HG03442 (cell line): Measurements from ENCODE around the gene FAM186B.
"Not testable (repeated sequence)": the region's sequence is repeated elsewhere in the genome, so short reads cannot be mapped to it uniquely, and the experiment has no call there.

ENCODE experiments used
- ATAC-seq: cut with Tn5 transposase; IDR thresholded peaks from one replicate; pipeline ENCODE4 v1.9.1; 2021; ENCODE audit warnings: mild to moderate bottlenecking, moderate library complexity; ENCODE audit not compliant: unreplicated experiment

Gene FAM186B, protein sequence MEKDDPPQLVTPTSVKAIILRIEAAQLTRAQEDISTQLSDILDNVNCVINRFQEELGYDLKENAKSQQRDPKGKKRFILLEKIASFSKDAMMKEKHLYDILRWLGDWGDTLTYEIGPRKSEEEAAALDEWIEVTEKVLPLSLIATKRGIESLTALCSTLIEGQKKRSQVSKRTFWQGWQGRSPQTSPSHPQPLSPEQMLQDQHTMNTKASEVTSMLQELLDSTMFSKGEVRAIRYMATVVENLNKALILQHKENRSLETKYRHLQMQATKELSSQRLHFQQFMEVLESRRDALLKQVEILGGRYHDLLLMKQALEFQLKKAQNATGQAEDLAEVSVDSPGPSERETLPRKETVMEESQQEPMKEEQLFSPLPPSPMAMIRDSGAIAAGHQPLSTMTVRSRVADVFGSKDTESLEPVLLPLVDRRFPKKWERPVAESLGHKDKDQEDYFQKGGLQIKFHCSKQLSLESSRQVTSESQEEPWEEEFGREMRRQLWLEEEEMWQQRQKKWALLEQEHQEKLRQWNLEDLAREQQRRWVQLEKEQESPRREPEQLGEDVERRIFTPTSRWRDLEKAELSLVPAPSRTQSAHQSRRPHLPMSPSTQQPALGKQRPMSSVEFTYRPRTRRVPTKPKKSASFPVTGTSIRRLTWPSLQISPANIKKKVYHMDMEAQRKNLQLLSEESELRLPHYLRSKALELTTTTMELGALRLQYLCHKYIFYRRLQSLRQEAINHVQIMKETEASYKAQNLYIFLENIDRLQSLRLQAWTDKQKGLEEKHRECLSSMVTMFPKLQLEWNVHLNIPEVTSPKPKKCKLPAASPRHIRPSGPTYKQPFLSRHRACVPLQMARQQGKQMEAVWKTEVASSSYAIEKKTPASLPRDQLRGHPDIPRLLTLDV

DNA sequence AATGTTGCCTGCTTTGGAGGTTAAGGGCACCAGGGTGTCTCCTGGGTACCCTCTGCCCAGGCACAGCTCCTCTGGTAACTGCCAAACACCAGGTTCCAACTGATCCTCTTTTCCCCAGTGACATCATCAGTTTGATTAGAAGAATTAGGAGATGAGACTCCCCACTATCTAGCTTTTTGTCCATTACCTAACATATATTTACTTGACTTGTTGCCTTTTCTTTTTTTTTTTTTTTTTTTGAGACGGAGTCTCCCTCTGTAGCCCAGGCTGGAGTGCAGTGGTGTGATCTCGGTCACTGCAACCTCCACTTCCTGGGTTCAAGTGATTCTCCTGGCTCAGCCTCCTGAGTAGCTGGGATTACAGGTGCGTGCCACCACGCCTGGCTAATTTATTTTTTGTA, at the start of gene FAM186B:
Gene FAM186B (minus strand): TSS at position 101 of the 400 bp plus-strand sequence. CDS start 162 bp downstream, outside the sequence.
- not testable (repeated sequence) for ATAC-seq

DNA sequence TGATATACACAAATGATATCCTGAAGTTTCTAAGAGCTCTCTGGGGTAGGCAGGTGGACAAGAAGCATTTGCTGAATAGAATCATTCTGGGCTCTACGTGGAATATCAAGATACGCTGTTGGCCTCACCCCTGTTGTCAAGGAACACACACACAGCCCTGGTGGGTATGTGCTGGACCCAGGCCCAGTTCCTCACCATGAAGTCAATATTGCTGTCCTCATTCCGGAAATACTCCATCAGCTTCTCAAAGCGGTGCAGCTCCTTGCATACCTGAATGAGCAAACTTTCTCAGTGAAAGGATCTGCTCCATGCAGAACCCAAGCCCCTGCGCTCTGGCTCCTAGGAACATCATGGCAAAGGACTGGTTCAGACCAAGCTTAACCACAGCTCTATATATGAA, 49.3 kb upstream of the FAM186B start:
- ATAC-seq, result no peak

DNA sequence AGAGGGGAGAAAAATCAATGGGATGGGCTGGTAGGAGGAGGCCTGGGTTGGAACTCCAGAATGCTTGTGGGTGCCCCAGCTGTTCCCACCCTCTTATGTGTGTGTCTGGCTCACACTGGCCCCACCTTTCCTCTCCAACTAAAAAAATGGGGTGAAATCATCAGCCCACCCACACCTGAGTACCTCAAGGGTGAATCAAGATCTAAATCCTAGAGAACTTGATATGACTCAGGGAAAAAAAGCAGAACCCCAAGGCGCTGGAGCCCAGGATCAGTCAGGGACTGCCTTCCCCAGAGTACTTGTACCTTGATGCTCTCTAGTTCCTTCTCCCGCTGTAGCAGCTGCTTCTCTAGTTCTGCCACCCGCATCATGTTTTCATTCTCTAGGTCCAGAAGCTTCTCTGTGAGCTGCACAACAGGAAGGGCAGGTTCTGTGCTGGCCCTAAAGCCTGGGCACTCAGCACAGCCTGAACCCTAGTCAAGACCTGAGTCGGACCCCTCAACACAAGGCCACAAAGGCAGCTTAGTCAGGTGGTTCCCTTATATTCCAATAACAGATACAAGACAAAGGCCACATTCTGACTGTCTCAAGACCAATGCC, 47.6 kb upstream of the FAM186B start:
- ATAC-seq, result no peak

DNA sequence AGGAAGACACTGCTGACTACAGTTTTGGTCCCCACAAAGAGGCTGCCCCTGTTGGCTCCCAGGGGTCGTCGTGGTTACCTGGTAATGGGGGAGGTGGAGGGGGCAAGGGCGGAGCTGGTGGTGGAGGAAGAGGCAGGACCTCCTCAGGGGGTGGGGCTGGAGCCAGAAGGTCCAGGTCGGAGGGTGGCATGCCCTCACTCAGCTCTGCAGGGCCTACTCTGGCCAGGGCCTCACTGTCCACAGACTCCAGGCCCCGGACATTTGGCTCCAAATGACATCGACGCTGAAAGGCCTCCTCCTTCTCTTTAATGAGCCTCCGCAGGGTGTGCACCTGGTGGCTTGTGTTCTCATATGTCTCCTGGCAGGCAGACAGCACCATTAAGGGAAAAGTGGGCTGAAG, 46.4 kb upstream of the FAM186B start:
- ATAC-seq, result no peak

DNA sequence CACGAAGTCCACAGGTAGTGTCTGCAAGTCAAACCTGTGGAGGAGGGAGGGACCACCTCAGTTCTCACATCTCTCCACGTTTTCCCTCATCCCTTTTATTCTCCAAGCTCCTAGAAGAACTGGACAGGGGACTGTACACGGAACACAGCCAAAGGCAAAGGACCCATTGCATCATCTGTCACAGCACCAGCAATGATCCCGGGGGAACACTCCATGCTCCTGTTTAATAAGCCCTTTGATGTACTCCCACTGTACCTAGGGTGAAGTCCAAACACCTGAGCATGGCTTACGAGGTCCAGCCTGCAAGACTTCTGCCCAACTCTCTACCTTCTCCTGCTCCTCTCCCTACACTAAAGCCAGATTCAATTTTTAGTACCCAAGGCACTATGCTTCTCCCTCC, 44.5 kb upstream of the FAM186B start:
- no peak for ATAC-seq

DNA sequence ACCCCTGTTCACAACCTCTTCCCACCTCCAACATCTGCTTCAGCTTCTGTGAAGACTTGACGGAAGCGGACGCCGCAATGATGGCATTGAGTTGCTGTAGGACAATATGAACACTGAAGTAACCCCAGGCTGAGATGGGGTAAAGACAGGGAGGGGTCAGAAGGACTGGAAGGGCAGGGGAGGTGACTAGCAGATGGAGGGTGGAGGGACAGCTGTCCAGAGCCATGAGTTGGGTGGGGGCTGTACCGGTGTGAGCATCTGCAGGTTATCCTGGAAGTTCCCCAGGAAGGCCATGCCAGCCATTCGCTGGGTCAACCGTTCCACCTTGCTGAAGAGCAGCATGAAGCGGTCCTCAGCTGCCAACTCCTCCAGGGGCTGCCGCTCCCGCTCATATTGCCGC, 44.0 kb upstream of the FAM186B start:
- ATAC-seq, result no peak

DNA sequence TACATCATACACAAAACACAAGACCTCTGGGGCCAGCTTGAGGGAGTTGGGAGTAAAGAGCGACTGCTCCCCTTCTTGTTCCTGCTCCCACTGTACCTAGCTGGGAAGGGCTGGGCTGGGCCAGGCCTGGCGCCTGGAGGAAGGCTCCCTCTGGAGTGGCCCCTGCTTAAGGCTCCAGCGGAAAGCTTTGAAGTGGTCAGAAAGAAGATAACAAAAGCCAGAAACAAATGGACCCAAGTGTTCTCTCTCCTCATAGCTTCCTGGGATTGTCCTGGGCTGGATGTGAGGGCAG, 43.2 kb upstream of the FAM186B start:
- ATAC-seq, result no peak

DNA sequence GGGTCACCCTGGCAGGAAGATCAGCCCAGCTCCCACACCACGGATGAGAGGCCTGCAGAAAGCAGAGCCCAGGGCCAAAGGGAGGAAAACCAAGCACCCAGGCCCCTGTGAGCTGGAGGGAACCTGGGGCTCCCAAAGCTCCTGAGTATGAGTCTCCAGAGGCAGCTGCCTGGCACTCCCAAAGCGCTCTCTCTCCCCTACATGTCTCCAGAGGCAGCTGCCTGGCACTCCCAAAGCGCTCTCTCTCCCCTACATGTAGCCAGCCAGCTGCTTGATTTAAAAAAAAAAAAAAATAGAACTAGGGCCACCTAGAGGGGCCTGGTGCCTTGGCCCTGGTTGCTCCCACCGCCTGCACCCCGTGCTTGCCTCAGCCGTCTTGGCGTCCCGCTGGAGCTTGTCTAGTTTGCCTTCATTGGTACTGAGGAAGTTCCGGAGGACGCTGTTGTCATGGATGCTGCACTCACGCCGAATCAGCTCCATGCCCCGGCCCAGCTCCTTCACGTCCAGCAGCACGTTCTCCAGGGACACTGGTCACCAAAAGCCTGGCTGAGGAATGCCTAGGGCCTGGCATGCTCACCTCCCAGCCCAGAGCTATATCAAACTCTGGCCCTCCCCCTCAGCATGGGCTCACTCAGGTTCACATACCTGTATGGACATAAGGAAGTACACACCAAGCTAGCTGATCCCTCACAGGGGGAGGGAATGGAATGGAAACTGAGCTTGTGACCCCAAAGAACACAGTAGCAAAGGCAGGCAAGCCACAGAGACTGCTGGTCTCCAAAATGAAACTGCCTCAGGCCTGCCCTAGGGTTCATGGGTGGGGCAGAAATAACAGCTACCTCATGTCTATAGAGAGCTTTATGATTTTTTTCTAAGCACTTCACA, 42.6 kb upstream of the FAM186B start:
- no peak for ATAC-seq

DNA sequence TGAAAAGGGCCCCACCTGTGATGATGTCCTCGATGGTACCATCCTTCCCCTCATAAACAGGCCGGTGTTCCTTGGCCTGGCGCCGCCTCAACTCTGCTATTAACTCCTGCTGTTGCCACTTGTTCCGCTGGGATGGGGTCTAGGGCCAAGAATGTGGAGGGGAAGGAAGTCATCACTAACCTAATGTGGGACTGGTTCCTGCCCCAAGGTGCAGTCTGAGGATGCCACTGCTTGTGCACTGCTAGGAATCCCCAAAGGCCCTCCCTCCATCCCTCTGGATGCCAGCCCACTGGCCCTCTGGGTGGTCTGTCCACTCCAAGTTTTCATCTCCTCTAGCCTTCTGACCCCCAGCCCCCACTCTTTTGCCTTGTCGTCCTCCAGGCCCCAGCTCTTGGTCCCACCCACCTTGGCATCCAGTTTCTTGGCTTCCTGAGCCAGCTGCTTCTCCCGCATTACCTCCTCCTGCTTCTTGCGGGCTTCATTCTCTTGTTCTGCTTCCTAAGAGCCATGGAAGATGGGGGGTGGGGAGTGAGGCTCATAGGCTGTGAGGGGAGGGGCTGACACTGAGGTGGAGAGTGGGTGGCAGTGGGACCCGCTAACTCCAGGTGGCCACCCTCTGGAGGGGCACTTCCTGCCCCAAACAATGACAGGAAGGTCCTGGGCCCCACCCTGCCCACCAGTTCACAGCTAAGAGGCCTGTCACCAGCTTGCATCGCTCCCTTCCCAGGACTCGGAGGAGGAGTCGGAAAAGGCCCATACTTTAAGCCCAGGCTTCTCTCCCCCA, 41.6 kb upstream of the FAM186B start:
- ATAC-seq, result no peak

DNA sequence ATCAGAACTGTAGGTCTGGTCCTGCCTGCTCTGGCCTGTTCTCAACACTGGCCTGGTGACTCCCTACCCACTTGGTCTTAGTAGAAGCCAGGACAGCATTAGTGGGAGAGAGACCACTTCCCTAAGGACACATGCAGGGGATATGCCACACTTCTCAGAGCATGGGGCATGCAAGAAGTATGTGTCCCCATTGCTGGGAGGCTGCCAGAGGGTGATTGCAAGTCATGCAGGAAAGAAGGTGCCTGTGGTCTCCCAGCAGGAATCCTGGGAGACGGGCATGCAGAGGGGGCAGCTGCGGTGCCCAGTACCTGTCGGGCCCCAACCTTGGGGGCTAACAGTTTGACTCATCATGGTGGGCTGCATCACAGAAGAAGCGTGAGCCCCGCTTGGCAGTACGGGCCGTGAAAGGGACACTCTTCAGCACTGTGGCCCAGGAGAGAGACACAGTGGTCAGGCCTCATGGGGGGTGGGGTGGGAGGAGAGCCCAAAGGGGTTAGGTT, 40.9 kb upstream of the FAM186B start:
- ATAC-seq, result no peak

DNA sequence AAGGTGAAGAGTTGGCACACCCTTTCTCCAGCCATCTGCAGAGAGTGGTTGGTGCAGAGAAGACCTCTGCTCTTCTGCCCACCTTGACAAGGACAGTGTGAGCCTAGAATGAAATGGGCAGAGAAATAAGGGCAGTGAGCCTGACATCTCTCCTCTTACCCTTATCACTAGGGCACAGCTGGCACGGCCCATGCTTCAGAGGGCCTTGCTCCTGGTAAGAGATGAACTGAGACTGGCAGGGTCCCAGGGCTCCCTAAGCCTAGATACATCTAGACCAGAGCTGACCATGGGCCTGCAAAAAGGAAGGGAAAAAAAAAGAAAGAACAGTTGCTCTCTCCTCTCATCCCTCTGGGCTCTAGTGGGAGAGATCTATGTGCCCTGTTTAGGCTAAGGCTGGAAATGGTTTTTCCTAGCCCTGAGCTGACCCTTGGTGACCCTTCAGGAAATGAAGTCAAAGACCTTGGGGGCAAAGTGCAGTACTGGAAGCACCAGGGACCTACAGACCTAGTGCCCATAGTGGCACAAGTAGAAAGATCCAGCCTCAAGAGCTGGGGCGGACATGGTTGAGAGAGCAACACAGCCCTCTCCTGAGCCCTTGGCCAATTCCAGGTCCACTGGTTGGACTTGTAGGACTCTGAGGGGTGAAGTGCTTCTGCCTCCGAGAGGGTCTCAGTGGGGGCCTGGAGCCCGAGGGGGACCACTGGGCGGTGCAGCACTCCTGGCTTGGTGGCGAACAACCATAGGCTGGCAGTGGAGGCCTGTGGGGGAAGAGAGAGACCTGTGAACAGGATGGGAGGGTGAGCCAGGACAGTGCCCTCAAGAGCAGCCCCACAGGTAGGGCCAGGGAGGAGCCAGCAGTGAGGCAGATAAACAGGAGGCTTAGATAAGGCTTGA, 40.0 kb upstream of the FAM186B start:
- ATAC-seq, result no peak

DNA sequence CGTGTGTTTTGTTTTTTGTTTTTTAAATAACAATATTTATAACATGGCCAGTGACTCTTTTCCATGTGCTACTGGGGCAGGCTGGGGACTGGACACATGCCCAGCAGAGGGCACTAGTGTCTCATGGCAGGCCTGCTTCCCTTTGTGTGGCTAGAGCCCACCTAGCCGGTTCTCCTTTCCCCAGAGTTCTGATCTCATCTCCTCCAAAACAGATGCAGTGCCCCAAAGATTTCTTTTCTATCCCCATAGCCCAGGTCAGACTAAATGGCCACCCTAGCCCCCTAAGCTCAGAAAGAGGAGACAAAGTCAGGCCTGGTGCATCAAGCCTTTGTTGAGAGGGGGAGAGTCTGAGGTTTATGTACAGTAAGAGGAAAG, 39.2 kb upstream of the FAM186B start:
- no peak for ATAC-seq

DNA sequence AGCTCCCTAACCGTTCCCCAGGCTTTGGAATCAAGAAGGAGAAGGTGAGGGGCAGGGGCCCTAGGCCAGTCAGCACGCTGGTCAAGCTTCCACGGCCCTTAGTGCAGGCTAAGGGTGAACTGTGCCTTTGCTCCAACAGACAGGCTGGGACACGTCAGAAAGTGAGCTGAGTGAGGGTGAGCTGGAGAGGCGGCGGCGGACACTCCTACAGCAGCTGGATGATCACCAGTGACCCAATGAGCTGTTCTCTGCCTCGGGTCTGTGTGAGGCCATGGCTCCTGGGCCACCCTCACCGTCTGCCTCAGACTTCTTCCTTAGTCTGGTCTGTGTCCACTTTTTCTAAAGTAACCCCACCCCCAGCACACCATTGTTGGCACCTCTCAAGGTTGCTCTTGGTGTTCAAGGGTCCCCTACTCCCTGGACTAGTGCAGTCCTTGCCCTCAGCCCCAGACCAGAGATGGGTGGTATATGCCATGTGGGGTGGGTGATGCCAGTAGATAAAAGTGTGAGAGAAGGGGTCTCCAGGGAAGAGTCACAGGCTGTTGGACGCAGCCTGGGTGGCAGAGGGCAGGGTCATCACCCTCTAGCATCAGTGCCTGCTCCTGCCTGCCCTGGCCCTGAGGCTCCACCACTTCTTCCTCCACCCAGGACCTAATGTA, 38.7 kb upstream of the FAM186B start:
- ATAC-seq, result no peak

DNA sequence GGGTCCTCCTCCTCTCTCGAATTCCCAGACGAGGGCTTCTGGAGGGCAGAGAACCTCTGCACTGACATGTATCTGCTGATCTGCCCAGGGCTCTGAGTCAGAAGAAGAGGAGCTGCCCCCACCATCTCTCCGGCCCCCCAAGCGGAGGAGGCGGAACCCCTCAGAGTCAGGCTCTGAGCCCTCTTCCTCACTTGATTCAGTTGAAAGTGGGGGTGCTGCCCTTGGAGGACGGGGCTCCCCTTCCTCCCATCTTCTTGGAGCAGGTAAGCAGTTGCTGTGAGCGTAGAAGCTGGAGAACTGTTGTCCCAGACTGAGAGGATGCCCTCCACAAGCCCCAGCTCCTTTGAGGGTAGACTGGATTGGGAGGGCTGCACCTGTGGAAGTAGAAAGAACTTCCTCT, 37.7 kb upstream of the FAM186B start:
- no peak for ATAC-seq

DNA sequence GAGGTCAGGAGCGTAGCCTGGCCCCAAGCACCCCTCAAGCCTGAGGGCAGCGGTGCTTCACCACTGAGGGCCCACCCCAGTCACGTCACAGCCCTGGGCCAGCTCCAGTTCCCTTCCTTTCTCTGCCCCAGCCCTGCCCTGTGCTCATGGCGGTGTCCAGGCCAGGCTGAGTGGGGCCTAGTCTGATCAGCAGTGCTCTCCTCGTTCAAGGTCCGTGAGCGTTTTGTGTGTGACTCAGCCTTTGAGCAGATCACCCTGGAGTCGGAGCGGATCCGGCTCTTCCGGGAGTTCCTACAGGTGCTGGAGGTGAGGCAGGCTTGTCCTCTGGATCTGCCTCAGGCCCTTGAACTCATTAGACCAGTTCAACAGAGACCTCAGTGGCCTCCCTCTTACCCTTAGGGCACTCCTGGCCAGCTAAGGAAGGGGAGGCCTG, 36.9 kb upstream of the FAM186B start:
- no peak for ATAC-seq

DNA sequence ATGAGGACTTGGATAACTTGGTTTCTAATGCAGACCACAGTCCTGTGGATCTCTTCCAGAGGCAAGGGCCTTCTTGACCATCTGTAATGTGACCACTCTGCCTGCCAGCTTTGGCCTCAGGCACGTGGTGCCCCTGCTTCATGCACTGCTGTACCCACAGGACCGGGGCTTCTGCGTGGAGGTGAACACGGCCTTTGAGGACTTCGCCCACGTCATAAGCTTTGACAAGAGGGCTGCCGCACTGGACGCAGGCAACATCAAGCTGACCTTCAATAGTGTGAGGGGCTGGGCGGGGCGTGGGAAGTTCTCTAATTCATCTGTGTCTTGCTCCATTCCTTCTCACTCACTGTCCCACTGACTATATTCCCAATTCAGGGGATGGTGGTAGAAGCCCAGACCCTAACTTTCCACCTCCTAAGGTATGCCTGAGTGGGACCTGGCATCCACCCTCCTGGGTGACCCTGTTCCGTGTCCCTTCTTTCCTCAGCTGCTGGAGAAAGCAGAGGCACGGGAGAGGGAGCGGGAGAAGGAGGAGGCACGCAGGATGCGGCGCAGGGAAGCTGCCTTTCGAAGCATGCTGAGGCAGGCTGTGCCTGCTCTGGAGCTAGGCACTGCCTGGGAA, 36.4 kb upstream of the FAM186B start:
- ATAC-seq, result no peak

DNA sequence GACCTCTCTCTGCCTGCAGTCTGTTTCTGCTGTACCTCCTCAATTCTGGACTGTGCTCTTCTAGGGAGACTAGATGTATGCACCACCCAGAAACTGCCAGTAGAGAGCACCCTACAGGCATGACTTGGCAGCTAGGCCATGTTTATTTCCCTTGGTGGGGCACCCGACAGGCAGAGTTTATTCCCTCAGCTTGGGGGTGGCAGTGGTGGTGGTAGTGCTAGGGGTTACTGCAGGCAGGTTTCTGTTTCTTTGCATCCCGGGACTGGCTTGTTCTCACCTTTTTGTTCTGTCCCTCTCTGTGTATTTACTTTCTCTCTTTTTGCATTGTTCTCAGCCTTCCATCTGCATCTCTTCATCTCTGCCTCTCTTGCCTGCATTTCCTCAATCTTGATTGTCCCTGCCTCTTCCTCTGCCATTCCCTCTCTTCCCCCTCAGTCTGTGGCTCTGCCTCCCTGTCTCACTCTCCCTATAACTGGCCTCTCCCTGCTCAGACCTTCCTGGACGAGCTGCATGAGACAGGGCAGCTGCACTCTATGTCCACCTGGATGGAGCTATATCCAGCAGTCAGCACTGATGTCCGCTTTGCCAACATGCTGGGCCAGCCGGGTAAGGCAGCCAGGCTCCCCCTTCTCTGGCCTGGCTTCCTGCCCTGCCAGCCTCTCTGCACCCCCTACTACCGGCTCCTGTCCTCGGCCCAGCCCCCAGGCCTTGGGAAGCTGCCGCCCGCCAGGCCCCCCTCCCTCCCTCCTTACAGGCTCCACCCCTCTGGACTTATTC, 31.7 kb upstream of the FAM186B start:
- no peak for ATAC-seq
